Large intestine (tissue), 3 donors: ENCODE measurements around the gene CDK4. TPM values are rescaled to one million over a fixed set of nuclear protein-coding genes. Genes with fewer than 3 reads are reported as not detected.
"Not testable (repeated sequence)": the region's sequence is repeated elsewhere in the genome, so short reads cannot be mapped to it uniquely, and the experiment has no call there.

Experiments used
- DNase-seq, 2 donors: peaks; one replicate each; pipeline versions ENCODE4 v3.0.0 to v3.0.0-alpha.2; 2013
- H3K27ac ChIP-seq: one replicate; pipeline ENCODE4 v1.5.1; 2013; ENCODE audit warnings: low read length
- H3K27me3 ChIP-seq: 2 replicates; pipeline ENCODE4 v1.6.1; 2013; ENCODE audit warnings: low read length; ENCODE audit not compliant: control insufficient read depth, insufficient read depth
- H3K36me3 ChIP-seq: 2 replicates; pipeline ENCODE4 v1.6.1; 2013; ENCODE audit warnings: low read length; ENCODE audit not compliant: control insufficient read depth, insufficient read depth
- H3K4me1 ChIP-seq: one replicate; pipeline ENCODE4 v1.6.1; 2013; ENCODE audit warnings: low read length; ENCODE audit not compliant: control insufficient read depth, insufficient read depth
- H3K4me3 ChIP-seq: one replicate; pipeline ENCODE4 v1.5.1; 2013; ENCODE audit warnings: low read length
- H3K9me3 ChIP-seq: one replicate; pipeline ENCODE4 v1.6.1; 2013; ENCODE audit warnings: mild to moderate bottlenecking, low read depth, low read length, moderate library complexity; ENCODE audit not compliant: control insufficient read depth
- WGBS: methylation state at CpG from one replicate; pipeline ENCODE4 v1.1.5; 2013; ENCODE audit warnings: low lambda C conversion rate; ENCODE audit not compliant: insufficient coverage; 5-methylcytosine and 5-hydroxymethylcytosine counted together
- polyA plus RNA-seq: library from polyadenylated mRNA; unstranded; fragments of 120-200 nt; gene quantifications from one replicate; pipeline ENCODE4 v1.2.1, GENCODE V29; 2013

Gene CDK4
- polyA plus RNA-seq, 1 donor, result 196 TPM

- WGBS, result 100% methylated on average over 1 of the region's 12 CpGs
- H3K36me3 ChIP-seq, result peaks cover 22% of the 10 kb centered on the region
- H3K27me3 ChIP-seq, result peaks cover 42% of the 10 kb centered on the region
- peaks cover 13% of the 10 kb centered on the region for H3K9me3 ChIP-seq
- no peak overlapping the region for H3K27ac ChIP-seq
- H3K4me1 ChIP-seq, result peaks cover 10% of the 10 kb centered on the region
- no peak for DNase-seq
- H3K4me3 ChIP-seq, result no peak overlapping the region
These were observed 27.8 kb downstream of the CDK4 start for GRCh38 chr12:57724003-57724935.

GRCh38 chr12:57723630-57723962 lies 28.5 kb downstream of the CDK4 start:
- DNase-seq, result no peak
- no CpG with 5 or more reads among the region's 2 CpGs for WGBS
- H3K36me3 ChIP-seq, result peaks cover 29% of the 10 kb centered on the region

GRCh38 chr12:57722716-57723629 lies 29.1 kb downstream of the CDK4 start:
- Histone ChIP-seq H3K9me3 (peaks cover 13% of the 10 kb centered on the region), H3K27ac (no peak overlapping the region), H3K4me3 (no peak overlapping the region), H3K36me3 (peaks cover 35% of the 10 kb centered on the region), H3K27me3 (peaks cover 31% of the 10 kb centered on the region), H3K4me1 (peaks cover 10% of the 10 kb centered on the region)
- DNase-seq, result no peak
- no CpG with 5 or more reads among the region's 11 CpGs for WGBS

More at GRCh38 chr12:57723630-57723962, 28.5 kb downstream of the CDK4 start:
- H3K27me3 ChIP-seq, result peaks cover 37% of the 10 kb centered on the region
- H3K4me3 ChIP-seq, result no peak overlapping the region
- peaks cover 10% of the 10 kb centered on the region for H3K4me1 ChIP-seq
- no peak overlapping the region for H3K27ac ChIP-seq
- H3K9me3 ChIP-seq, result peaks cover 13% of the 10 kb centered on the region

GRCh38 chr12:57721846-57722608 lies 30.1 kb downstream of the CDK4 start:
- WGBS, result 94% methylated on average over 3 of the region's 16 CpGs
- H3K36me3 ChIP-seq, result peaks cover 42% of the 10 kb centered on the region
- H3K9me3 ChIP-seq, result not testable (repeated sequence)

GRCh38 chr12:57720606-57721595 lies 31.2 kb downstream of the CDK4 start:
- no CpG with 5 or more reads among the region's 11 CpGs for WGBS
- Histone ChIP-seq H3K36me3 (peaks cover 53% of the 10 kb centered on the region), H3K9me3 (no peaks in the 10 kb centered on the region), H3K27ac (no peak overlapping the region), H3K4me1 (no peaks in the 10 kb centered on the region), H3K27me3 (peaks cover 12% of the 10 kb centered on the region), H3K4me3 (no peak overlapping the region)
- DNase-seq, result no peak

More at GRCh38 chr12:57721846-57722608, 30.1 kb downstream of the CDK4 start:
- not testable (repeated sequence) for DNase-seq, H3K4me1 ChIP-seq, H3K4me3 ChIP-seq, H3K27ac ChIP-seq
- H3K27me3 ChIP-seq, result peaks cover 21% of the 10 kb centered on the region

- peaks cover 59% of the 10 kb centered on the region for H3K36me3 ChIP-seq
- no CpG with 5 or more reads among the region's 20 CpGs for WGBS
- no peak for DNase-seq
- H3K4me1 ChIP-seq, result no peaks in the 10 kb centered on the region
- no peak overlapping the region for H3K27ac ChIP-seq
- H3K27me3 ChIP-seq, result peaks cover 7% of the 10 kb centered on the region
- no peak overlapping the region for H3K4me3 ChIP-seq
- no peaks in the 10 kb centered on the region for H3K9me3 ChIP-seq
These were observed 32.1 kb downstream of the CDK4 start for GRCh38 chr12:57719777-57720605.

GRCh38 chr12:57718641-57719528 lies 33.2 kb downstream of the CDK4 start:
- H3K27me3 ChIP-seq, result no peaks in the 10 kb centered on the region
- WGBS, result no CpG with 5 or more reads among the region's 15 CpGs
- H3K27ac ChIP-seq, result no peak overlapping the region
- no peak for DNase-seq
- no peak overlapping the region for H3K4me3 ChIP-seq
- H3K4me1 ChIP-seq, result no peaks in the 10 kb centered on the region
- H3K36me3 ChIP-seq, result peaks cover 63% of the 10 kb centered on the region
- no peaks in the 10 kb centered on the region for H3K9me3 ChIP-seq

- 100% methylated on average over 2 of the region's 22 CpGs for WGBS
- Histone ChIP-seq H3K27ac (no peak overlapping the region), H3K9me3 (no peaks in the 10 kb centered on the region), H3K36me3 (peaks cover 63% of the 10 kb centered on the region), H3K4me3 (no peak overlapping the region), H3K4me1 (no peaks in the 10 kb centered on the region), H3K27me3 (no peaks in the 10 kb centered on the region)
- DNase-seq, result no peak
These were observed 34.1 kb downstream of the CDK4 start for GRCh38 chr12:57717846-57718640.
